GM23338 (cell line): ENCODE measurements around the gene MED27. TPM values are rescaled to one million over a fixed set of nuclear protein-coding genes. Genes with fewer than 3 reads are reported as not detected.

Source experiments
- ATAC-seq: fragments of 200-7000 bp; cut with Tn5 transposase; 3 replicates; pipeline ENCODE4 v1.9.1; 2020
- DNase-seq: peaks from one replicate; pipeline ENCODE4 v3.0.0-alpha.2; 2015; ENCODE audit warnings: low spot score
- H2AFZ ChIP-seq: fragments of 200-600 bp; sonication (generic); 2 replicates; pipeline ENCODE4 v1.8.0; 2016; ENCODE audit warnings: antibody characterized with exemption, mild to moderate bottlenecking, moderate library complexity
- H3F3A ChIP-seq: fragments of 200-600 bp; sonication (generic); replicated peaks from 2 replicates; pipeline ENCODE4 v1.8.0; 2017; ENCODE audit warnings: antibody characterized with exemption, mixed run types, low read depth
- H3K27ac ChIP-seq: fragments of 200-600 bp; sonication (generic); 2 replicates; pipeline ENCODE4 v1.6.1; 2016; ENCODE audit warnings: low read depth
- H3K27me3 ChIP-seq: fragments of 200-600 bp; sonication (generic); 2 replicates; pipeline ENCODE4 v1.8.0; 2016; ENCODE audit warnings: mild to moderate bottlenecking, mixed run types, moderate library complexity; ENCODE audit not compliant: insufficient read depth
- H3K36me3 ChIP-seq: fragments of 200-600 bp; sonication (generic); 2 replicates; pipeline ENCODE4 v1.8.0; 2016; ENCODE audit warnings: mild to moderate bottlenecking; ENCODE audit not compliant: insufficient read depth
- H3K4me1 ChIP-seq: fragments of 200-600 bp; sonication (generic); 2 replicates; pipeline ENCODE4 v1.8.0; 2016; ENCODE audit warnings: mild to moderate bottlenecking, moderate library complexity; ENCODE audit not compliant: insufficient read depth
- H3K4me2 ChIP-seq: fragments of 200-600 bp; sonication (generic); 2 replicates; pipeline ENCODE4 v1.7.1; 2017; ENCODE audit warnings: mixed run types
- H3K4me3 ChIP-seq: fragments of 200-600 bp; sonication (generic); 2 replicates; pipeline ENCODE4 v1.6.1; 2016; ENCODE audit warnings: mixed run types
- H3K79me2 ChIP-seq: fragments of 200-600 bp; sonication (generic); replicated peaks from 2 replicates; pipeline ENCODE4 v1.8.0; 2017; ENCODE audit warnings: mild to moderate bottlenecking; ENCODE audit not compliant: insufficient read depth
- H3K9me2 ChIP-seq: fragments of 200-600 bp; sonication (generic); 2 replicates; pipeline ENCODE4 v1.8.0; 2017; ENCODE audit not compliant: insufficient read depth
- H4K20me1 ChIP-seq: fragments of 200-600 bp; sonication (generic); replicated peaks from 2 replicates; pipeline ENCODE4 v1.8.0; 2017; ENCODE audit warnings: mild to moderate bottlenecking; ENCODE audit not compliant: insufficient read depth
- H3K27ac Mint-ChIP-seq: 2 replicates; pipeline ENCODE4 v1.8.0; 2020; ENCODE audit warnings: inconsistent platforms, mild to moderate bottlenecking, moderate library complexity, mixed read lengths
- H3K27me3 Mint-ChIP-seq: 3 replicates; pipeline ENCODE4 v1.8.0; 2022; ENCODE audit warnings: low read depth, mild to moderate bottlenecking, moderate library complexity, mixed read lengths, inconsistent platforms; ENCODE audit not compliant: insufficient read depth, poor library complexity
- H3K36me3 Mint-ChIP-seq: 3 replicates; pipeline ENCODE4 v1.8.0; 2021; ENCODE audit warnings: low read depth, mild to moderate bottlenecking, inconsistent platforms, moderate library complexity, mixed read lengths
- H3K4me1 Mint-ChIP-seq: 3 replicates; pipeline ENCODE4 v1.8.0; 2020; ENCODE audit warnings: mild to moderate bottlenecking, inconsistent platforms, mixed read lengths
- H3K4me3 Mint-ChIP-seq: 3 replicates; pipeline ENCODE4 v1.8.0; 2021; ENCODE audit warnings: moderate library complexity, mild to moderate bottlenecking, inconsistent platforms, mixed read lengths
- H3K9me3 Mint-ChIP-seq: 3 replicates; pipeline ENCODE4 v1.8.0; 2020; ENCODE audit warnings: moderate library complexity, mild to moderate bottlenecking, inconsistent platforms, mixed read lengths
- CREB1 ChIP-seq: fragments of 250-450 bp; sonication (Bioruptor Pico); IDR thresholded peaks from 2 replicates; pipeline ENCODE4 v1.5.0; 2020; ENCODE audit warnings: low read depth, mild to moderate bottlenecking, moderate library complexity
- CTCF ChIP-seq, 2 experiments: fragments of 200-600 bp in 1 of 2; sonication (generic) in 1 of 2; conservative IDR thresholded peaks; 2 replicates each; pipeline versions ENCODE4 v1.5.1 to v1.6.1; 2016 to 2017; ENCODE audit warnings: antibody characterized with exemption in 2 of 2, low read depth in 2 of 2, mild to moderate bottlenecking in 2 of 2, moderate library complexity in 1 of 2
- ETS1 ChIP-seq: IDR thresholded peaks from 2 replicates; pipeline ENCODE4 v1.6.1; 2016; ENCODE audit warnings: antibody characterized with exemption
- EZH2 ChIP-seq: fragments of 200-600 bp; sonication (generic); IDR thresholded peaks from one replicate; pipeline ENCODE4 v1.8.0; 2017; ENCODE audit warnings: antibody characterized with exemption, mild to moderate bottlenecking, low read depth; ENCODE audit not compliant: unreplicated experiment
- EZH2phosphoT487 ChIP-seq: fragments of 200-600 bp; sonication (generic); IDR thresholded peaks from one replicate; pipeline ENCODE4 v1.8.1; 2018; ENCODE audit warnings: antibody characterized with exemption; ENCODE audit not compliant: unreplicated experiment
- JUNB ChIP-seq: IDR thresholded peaks from one replicate; pipeline ENCODE4 v1.6.1; 2016; ENCODE audit warnings: antibody characterized with exemption; ENCODE audit not compliant: unreplicated experiment
- NANOG ChIP-seq: IDR thresholded peaks from 2 replicates; pipeline ENCODE4 v1.6.1; 2016; ENCODE audit warnings: antibody characterized with exemption, borderline replicate concordance
- POLR2AphosphoS5 ChIP-seq: IDR thresholded peaks from 2 replicates; pipeline ENCODE4 v1.6.1; 2016; ENCODE audit warnings: antibody characterized with exemption, low read depth
- REST ChIP-seq: IDR thresholded peaks from one replicate; pipeline ENCODE4 v1.6.1; 2018; ENCODE audit warnings: antibody characterized with exemption; ENCODE audit not compliant: unreplicated experiment
- STAT1 ChIP-seq: IDR thresholded peaks from one replicate; pipeline ENCODE4 v1.6.1; 2016; ENCODE audit warnings: antibody characterized with exemption; ENCODE audit not compliant: unreplicated experiment
- ZNF114 ChIP-seq: fragments of 250-450 bp; sonication (Bioruptor Pico); IDR thresholded peaks from 2 replicates; pipeline ENCODE4 v1.5.0; 2020; ENCODE audit warnings: mild to moderate bottlenecking, moderate library complexity
- ZNF331 ChIP-seq: fragments of 250-450 bp; sonication (Bioruptor Pico); IDR thresholded peaks from 2 replicates; pipeline ENCODE4 v1.5.0; 2020; ENCODE audit warnings: low read depth, mild to moderate bottlenecking, moderate library complexity
- polyA plus RNA-seq: library from polyadenylated mRNA; unstranded; fragments of >200 nt; fragmentation: Nextera tagmentation; extraction: Ambion mirVana; gene quantifications from 2 replicates; pipeline ENCODE4 v1.2.1, GENCODE V29; 2016
- total RNA-seq: library from RNA; depleted of rRNA; stranded (reverse); fragments of >200 nt; shearing (Covaris generic); gene quantifications from 2 replicates; pipeline ENCODE4 v1.2.3, GENCODE V29; 2014

MED27 gene
- total and polyA plus RNA-seq, 2 experiments from 2014 or later = 30.6 to 35.0 TPM

- no peak for TF ChIP-seq ETS1
- TF ChIP-seq JUNB = no peak
- TF ChIP-seq EZH2 = no peak
- no peak for TF ChIP-seq EZH2phosphoT487
- no peak for TF ChIP-seq ZNF331
Observed at GRCh38 chr9:131887680-131888079, 192.0 kb downstream of the MED27 start (continued).

- no peak overlapping the region for H3K4me3 Mint-ChIP-seq
- no peak for ATAC-seq
- TF ChIP-seq ZNF331 = no peak
- no peak for TF ChIP-seq EZH2
- no peak for TF ChIP-seq CREB1
- TF ChIP-seq STAT1 = no peak
- TF ChIP-seq EZH2phosphoT487 = no peak
- TF ChIP-seq JUNB = no peak
- no peak for TF ChIP-seq ETS1
- TF ChIP-seq REST = no peak
- TF ChIP-seq CTCF (conservative IDR thresholded peaks at IDR 0.05; ENCODE audit: low read depth in 2 of 2) = no peak
- TF ChIP-seq ZNF114 (CRISPR knock-in tag) = no peak
- no peak for TF ChIP-seq NANOG
- no peak for TF ChIP-seq POLR2AphosphoS5
Observed at GRCh38 chr9:131886826-131887225, 192.8 kb downstream of the MED27 start.

More at GRCh38 chr9:131886826-131887225, 192.8 kb downstream of the MED27 start:
- no peaks in the 10 kb centered on the region for H3K36me3 Mint-ChIP-seq
- no peak for DNase-seq
- Histone ChIP-seq H3K4me1 (peaks cover 52% of the 10 kb centered on the region), H3K4me3 (no peak overlapping the region), H3K27me3 (no peaks in the 10 kb centered on the region), H3K36me3 (no peaks in the 10 kb centered on the region), H4K20me1 (no peaks in the 10 kb centered on the region; the same call in 1 of the 2 replicates), H3K4me2 (no peak overlapping the region), H3K9me2 (no peaks in the 10 kb centered on the region), H3K27ac (no peak overlapping the region), H3F3A (peaks cover 6% of the 10 kb centered on the region; the same call in 1 of the 2 replicates), H3K79me2 (no peaks in the 10 kb centered on the region), H2AFZ (no peak overlapping the region)
- peaks cover 52% of the 10 kb centered on the region for H3K4me1 Mint-ChIP-seq
- H3K9me3 Mint-ChIP-seq = no peaks in the 10 kb centered on the region
- peaks cover 8% of the 10 kb centered on the region for H3K27me3 Mint-ChIP-seq
- H3K27ac Mint-ChIP-seq = no peak overlapping the region
